ENCODE measurements around the gene MACC1. TPM values are rescaled to one million over a fixed set of nuclear protein-coding genes. Genes with fewer than 3 reads are reported as not detected.

MACC1 gene
- total and polyA plus RNA-seq, 9 of the 15 experiments (the other 6 are each of a cell fraction or from before 2014, with no cell fraction given) = 5.9 to 30.2 (median 10.4) TPM

DNA sequence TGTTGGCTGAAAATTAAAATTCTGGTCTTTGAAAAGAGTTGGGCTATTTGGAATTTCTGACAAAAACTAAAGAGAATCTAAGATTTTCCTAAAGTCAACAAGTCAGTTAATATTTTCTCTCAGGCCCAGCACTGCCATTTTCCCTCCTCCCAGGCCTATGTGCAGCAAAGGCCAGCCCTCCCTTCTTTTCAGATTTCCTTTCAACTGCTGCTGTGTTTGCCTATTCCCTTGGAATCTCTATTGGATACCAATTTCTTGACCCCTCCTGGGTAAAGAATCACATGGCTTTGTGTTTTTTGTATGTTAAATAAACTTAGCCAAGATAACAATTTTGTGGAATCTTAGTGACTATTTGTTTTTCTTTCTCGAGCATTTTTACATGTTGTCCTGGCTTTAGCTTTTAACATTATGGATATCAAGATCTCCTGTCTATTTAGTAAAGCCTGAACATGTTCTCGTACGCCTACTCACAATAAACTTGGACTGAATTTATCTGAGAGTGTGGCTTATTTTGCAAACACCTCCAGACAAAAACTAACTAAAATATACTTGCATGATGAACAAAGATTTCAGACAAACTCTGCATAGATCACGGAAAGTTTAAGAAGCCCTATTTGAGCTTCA, 19.9 kb downstream of the MACC1 start:
- 83% methylated on average over 4 of the region's 4 CpGs for WGBS (ENCODE audit: insufficient coverage, low coverage, missing lambda C conversion rate)
- FAIRE-seq = no peak
- in situ Hi-C loops (cut with MboI) = no loop called here

More for the DNA sequence above, 19.9 kb downstream of the MACC1 start:
- H3K36me3 ChIP-seq (ENCODE audit: control insufficient read depth, insufficient read depth, low read length) = peaks cover 10% of the 10 kb centered on the region
- intact Hi-C loops (cut with micrococcal nuclease) = loop anchor here (5.0 kb wide), 1 partner anchor 110 kb away; no protein-coding TSS in a partner anchor
- no peak overlapping the region for H2AFZ ChIP-seq (ENCODE audit: low read depth, low read length)
- H3K9me1 ChIP-seq (ENCODE audit: control insufficient read depth, insufficient read depth, low read length) = no peaks in the 10 kb centered on the region
- peaks cover 33% of the 10 kb centered on the region for H3K79me2 ChIP-seq (ENCODE audit: control insufficient read depth, insufficient read depth, low read length)
- no peak overlapping the region for H3K4me2 ChIP-seq (ENCODE audit: insufficient read depth, low read length)
- H4K20me1 ChIP-seq (replicated peaks; ENCODE audit: control insufficient read depth, insufficient read depth, low read length) = no peaks in the 10 kb centered on the region
- no peaks in the 10 kb centered on the region for H3K27me3 ChIP-seq (ENCODE audit: control insufficient read depth in 2 of 2, insufficient read depth in 2 of 2, low read length in 2 of 2)
- BruUV-seq (replicated peaks) = no TSS peak
- H3K9me3 ChIP-seq (replicated peaks; ENCODE audit: control insufficient read depth, insufficient read depth, low read depth, low read length) = no peaks in the 10 kb centered on the region
- ChIA-PET POLR2A (no interaction called here), CTCF (ENCODE audit: low intra/inter-chr PET ratio) (no interaction called here)
- ATAC-seq (no peak), DNase-seq (ENCODE audit: extremely low read depth in 1 of 4, low spot score in 3 of 4) (no peak)
- H3K9ac ChIP-seq (ENCODE audit: insufficient read depth in 1 of 2, low read depth in 2 of 2, low read length in 2 of 2) = no peak overlapping the region
- H3K27ac ChIP-seq (ENCODE audit: extremely low read depth, low read depth, low read length) = no peak overlapping the region
- no peak overlapping the region for H3K4me3 ChIP-seq
- TF ChIP-seq SAFB (IDR thresholded peaks at IDR 0.05; ENCODE audit: borderline replicate concordance, low read depth, low read length) = no peak
- TF ChIP-seq CBX1 (IDR thresholded peaks at IDR 0.05; ENCODE audit: low read depth) = no peak
- TF ChIP-seq ARID3A (IDR thresholded peaks at IDR 0.05; ENCODE audit: borderline replicate concordance, low read depth, low read length) = no peak
- TF ChIP-seq PPARD (CRISPR knock-in tag; IDR thresholded peaks at IDR 0.05) = no peak
- TF ChIP-seq, protein P1, sequence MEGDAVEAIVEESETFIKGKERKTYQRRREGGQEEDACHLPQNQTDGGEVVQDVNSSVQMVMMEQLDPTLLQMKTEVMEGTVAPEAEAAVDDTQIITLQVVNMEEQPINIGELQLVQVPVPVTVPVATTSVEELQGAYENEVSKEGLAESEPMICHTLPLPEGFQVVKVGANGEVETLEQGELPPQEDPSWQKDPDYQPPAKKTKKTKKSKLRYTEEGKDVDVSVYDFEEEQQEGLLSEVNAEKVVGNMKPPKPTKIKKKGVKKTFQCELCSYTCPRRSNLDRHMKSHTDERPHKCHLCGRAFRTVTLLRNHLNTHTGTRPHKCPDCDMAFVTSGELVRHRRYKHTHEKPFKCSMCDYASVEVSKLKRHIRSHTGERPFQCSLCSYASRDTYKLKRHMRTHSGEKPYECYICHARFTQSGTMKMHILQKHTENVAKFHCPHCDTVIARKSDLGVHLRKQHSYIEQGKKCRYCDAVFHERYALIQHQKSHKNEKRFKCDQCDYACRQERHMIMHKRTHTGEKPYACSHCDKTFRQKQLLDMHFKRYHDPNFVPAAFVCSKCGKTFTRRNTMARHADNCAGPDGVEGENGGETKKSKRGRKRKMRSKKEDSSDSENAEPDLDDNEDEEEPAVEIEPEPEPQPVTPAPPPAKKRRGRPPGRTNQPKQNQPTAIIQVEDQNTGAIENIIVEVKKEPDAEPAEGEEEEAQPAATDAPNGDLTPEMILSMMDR (IDR thresholded peaks at IDR 0.05 in 2 of 3, conservative IDR thresholded peaks at IDR 0.05 in 1 of 3; ENCODE audit: insufficient read depth in 2 of 3, low read depth in 1 of 3, low read length in 3 of 3) = no peak
- TF ChIP-seq GABPB2 (CRISPR knock-in tag; conservative IDR thresholded peaks at IDR 0.05) = no peak
- no peak for TF ChIP-seq SLC30A9 (CRISPR knock-in tag; IDR thresholded peaks at IDR 0.05)
- TF ChIP-seq ARNT (IDR thresholded peaks at IDR 0.05) = no peak
- no peak for TF ChIP-seq CBFB (CRISPR knock-in tag; IDR thresholded peaks at IDR 0.05)
- H3K4me1 ChIP-seq (replicated peaks in 1 of 2; ENCODE audit: control insufficient read depth in 2 of 2, insufficient read depth in 2 of 2, low read length in 2 of 2) = peaks cover 0 to 42% of the 10 kb centered on the region in 2 experiments; a peak in 4 of 5 replicates
